Activated CD4-positive, CD25-positive, alpha-beta regulatory T cell treated with anti-CD3 and anti-CD28 coated beads, Interleukin-2, amount 50 U/mL, for 72 hours (primary cell): ENCODE measurements around the gene CDR2.
"Not testable (repeated sequence)": the region's sequence is repeated elsewhere in the genome, so short reads cannot be mapped to it uniquely, and the experiment has no call there.

ENCODE experiments used
- DNase-seq: peaks from one replicate; pipeline ENCODE4 v3.0.0; 2021

The CDR2 gene

DNA sequence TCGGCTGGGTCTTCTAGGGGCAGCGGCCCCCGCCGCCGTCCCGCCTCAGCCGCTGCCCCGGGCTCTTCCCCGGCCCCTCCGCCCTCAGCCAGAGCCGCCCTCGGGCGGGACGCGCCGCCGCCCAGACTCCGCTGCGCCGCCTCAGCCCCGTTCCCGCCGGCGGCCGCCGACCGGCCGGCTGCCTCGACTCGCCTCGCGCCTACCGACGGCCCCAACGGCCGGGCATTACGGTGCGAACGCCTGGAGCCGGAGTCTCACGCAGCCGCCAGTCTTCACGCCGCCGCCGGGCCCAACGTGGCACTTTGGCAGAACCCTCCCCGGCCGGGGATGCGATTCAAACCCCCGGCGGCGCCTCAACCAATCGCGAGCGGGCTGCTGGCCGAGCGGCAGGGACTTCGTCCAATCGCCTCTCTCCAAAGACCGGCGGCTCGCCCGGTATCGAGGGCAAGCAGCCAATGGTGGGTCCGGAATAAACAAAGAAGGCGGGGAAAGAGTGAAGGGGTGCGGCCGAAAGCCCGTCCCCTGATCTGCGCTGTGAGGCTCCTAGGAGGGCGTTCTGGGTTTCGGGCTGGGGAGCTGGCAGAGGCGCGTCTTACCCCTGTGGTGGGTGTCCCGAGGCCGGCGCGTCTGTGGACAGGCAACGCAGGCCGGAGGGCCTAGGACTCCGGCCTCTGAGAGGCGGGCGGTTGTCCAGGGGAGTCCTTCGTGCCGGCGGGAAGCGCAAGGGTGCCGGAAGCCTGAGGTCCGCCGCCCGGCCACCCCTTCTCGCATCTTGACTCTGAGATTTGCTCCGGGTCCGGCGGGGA is at the start of gene CDR2:
TSS of gene CDR2 (minus strand) at position 309 of the 806 bp plus-strand sequence. CDS start 310 bp downstream, outside the sequence.
- DNase-seq, result peak; percentile 97

DNA sequence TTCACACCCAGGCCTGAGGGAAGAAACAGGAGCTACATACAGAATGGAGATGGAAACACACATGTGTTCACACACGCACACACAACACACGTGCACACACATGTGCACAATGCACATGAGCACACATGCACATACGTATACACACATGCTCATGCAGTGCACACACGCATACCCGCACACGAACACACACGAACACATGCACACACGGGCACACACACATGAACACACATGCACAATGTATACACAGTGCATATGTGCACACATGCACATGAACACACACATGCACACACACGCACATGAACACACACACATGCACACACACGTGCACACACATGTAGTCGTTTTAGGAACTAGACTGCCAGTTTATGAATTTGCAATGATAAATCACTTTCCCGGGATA is 49.3 kb upstream of the CDR2 start:
- DNase-seq, result no peak

DNA sequence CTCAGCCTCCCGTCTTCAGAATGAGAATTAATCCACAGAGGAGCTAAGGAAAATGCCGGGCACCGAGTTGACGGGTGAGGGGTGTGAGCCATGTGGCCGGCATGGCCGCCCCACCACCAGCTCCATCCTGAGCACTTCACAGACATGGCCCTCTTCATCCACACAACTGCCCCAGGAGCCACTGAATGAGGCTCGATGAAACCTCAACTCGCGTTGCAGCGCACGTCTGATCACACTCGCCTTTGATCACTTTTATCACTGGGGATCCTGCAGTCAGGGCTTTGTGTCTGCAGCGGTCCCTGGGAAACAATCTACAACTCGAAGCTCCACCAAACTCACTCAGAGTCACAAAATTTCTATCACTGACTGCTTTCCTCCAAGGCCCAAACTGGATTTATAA is 46.7 kb upstream of the CDR2 start:
- DNase-seq, result no peak

DNA sequence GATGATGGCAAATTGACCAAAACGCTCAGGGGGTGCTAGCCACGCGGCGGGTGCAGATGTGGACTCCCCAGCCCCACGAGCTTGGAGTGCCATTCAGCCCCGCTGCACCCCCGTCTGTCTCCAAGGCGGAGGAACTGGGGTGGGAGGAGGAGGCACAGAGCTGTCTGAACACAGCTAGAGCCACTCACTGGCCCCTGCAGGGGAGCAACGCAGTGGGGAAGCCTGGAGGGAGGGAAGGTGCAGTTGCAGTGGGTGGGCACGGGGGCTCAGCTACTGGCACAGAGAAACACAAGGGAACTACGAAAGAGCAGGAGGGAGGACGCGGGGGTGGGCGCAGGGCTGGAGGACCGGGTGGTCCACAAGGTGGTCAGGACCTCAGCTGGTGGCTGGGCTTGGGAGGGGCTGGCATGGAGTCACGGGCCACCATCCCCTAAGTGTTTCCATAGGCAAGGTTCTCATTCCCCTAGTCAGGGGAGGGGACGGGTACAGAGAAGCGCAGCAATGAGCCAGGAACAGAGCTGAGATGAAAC is 46.3 kb upstream of the CDR2 start:
- DNase-seq, result no peak

DNA sequence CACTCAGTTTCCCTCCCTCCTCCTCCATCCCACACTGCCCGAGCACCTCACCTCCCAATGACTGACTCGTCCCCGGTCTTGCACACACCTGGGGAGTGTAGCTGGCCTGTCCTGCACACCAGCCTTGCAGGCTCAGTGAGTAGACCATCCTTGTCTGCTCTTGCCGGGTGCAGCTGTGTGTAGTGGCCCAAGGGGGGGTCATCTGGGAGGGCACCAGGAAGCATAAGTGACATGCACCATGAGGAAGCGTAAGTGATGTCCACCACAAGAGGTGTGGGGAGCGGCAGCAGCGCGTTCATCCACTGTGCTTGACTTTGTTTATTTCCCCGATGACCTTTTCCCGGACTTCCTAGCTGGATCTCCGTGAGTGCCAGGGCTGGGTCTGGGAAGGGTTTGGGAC is 45.5 kb upstream of the CDR2 start:
- DNase-seq, result no peak

DNA sequence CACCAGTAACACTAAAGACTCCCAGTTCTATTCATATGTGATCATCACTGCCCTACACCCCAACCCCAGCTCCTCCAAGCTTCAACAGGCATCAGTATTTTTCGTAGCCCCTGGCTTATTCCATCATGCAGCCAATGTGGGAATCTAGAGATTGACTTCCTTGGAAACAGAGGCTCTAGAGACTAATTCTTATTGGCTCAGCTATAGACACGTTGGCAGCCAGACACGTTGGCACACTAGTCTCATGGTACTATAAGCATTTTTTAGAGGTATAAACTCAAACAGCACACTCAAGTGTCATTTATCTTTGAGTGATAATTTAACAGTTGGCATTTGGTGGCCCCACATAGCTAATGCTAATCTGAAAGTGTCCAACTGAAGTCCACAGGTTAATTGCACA is 44.4 kb upstream of the CDR2 start:
- no peak for DNase-seq

DNA sequence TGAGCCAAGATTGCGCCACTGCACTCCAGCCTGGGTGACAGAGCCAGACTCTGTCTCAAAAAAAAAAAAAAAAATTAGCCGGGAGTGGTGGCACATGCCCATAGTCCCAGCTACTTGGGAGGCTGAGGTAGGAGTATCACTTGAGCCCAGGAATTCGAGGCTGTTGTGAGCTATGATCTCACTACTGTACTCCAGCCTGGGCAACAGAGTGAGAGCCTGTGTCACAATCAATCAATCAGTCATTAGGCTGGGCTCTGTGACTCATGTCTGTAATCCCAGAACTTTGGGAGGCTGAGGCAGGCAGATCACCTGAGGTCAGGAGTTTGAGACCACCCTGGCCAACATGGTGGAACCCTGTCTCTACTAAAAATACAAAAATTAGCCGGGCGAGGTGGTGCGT is 43.4 kb upstream of the CDR2 start:
- DNase-seq, result not testable (repeated sequence)

DNA sequence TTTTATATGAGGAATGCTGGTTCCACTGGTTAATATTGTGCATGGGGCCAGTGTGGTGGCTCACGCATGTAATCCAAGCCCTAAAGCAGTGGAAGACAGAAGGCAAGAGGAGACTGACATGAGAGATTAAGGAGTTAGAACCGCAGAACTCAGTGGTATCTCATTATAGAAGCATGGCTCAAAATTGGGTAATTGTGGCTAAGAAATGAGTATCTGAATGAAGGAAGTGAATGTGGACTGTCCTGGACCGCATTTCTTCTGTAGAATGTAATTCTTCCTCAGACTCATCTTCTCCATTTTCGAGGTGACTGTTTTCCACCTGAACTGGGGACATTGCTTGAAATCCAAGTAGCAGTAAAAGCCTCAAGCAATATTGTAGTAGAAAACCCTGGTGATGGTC is 42.6 kb upstream of the CDR2 start:
- no peak for DNase-seq

DNA sequence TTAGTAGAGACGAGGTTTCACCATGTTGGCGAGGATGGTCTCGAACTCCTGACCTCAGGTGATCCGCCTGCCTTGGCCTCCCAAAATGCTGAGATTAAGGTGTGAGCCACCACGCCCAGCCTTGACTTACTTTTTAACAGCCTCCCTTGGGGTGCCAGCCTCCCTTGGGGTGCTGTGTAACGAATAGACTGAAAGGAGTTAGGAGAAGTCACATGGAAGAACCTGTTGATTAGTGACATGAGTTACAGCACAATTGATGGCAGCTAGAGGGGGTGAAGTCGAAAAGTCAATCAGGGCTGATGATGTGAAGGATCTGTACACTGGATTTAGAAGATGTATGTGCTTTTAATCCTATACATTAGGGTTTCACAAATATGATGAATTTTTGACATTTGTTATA is 39.4 kb upstream of the CDR2 start:
- DNase-seq, result no peak

DNA sequence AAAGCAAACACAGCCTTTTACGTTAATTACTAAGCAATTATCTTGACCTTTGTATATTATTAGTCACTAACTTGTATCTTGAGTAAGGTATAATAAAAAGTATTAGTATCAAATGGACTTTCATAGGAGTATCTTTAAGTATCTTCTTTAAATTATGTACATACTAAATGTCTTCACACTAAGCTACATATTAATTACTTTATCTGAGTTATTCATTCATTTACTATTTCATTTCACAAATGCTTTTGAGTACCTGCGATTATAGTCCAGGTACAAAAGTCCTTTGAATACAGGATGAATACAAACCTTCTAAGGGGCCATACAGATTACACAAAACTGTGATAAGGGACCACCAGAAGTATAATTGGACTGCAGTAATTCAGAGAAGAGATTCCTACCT is 33.1 kb upstream of the CDR2 start:
- no peak for DNase-seq

DNA sequence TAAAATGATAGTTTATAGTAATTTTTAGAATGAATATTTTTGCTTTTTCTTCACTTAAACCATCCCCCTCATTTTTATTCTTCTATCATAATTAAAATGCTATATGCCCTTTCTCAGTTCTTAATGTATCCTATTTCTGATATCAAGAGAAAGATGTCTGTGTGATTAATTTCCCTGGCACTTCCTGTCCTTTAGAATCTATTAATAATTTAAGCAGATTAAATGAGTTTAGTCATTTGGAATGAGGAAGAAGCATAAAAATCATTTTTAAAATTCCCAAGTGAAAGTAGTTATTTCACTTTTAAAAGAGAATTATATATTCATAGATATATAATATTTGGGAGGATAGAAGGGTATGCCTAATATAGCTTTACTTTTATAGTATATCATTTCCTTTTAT is 27.8 kb upstream of the CDR2 start:
- DNase-seq, result no peak

DNA sequence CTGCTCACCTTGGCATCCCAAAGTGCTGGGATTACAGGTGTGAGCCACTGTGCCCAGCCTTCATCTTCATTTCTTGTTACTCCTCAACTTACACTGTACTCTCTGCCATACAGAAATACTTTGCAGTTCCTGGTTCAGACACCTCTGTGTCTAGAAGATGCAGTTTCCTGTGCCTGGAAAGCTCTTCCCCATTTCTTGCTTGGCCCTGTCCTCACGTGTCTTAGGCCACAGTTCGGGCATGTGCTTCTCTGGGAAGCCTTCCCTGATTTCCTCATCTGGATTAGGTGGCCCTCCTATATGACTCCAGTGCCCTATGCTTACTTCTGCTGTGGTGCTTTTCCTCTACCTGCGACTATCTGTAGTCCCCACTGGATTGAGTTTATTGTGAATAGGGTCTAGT is 26.5 kb upstream of the CDR2 start:
- DNase-seq, result no peak

DNA sequence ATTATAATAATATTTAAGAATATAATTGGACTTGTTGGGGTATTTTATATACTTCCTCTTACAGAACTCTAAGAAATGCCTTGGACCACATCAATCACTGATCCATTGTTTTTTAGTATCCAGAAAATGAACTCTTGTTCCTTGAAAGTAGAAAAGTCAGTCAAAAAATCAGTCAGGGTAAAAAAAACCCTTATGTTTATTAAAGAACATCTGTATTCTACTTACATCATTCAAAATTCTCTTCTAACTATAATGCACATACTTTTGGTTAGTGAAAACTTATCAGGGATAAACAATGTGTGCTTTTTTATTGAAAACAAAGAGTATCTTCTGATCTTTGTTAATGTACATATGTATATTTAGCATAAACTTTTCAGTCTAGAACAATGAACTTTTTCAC is 23.5 kb upstream of the CDR2 start:
- no peak for DNase-seq

DNA sequence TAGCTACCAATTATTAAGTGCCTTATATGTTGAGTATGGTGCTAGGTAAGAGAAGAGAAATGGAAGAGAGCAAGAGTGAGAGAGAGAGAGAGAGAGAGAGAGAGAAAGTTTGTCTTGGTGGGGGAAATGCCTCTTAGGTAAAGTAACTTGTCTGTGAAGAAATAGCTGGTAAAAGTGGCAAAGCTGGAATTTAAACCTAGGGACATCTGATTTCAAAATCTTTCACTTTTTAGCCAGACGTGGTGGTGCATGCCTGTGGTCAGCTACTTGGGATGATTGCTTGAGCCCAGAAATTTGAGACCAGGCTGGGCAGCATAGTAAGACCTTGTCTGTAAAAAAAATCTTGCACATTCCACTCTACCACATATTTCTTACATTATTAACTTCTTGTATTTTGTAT is 23.0 kb upstream of the CDR2 start:
- DNase-seq, result no peak

DNA sequence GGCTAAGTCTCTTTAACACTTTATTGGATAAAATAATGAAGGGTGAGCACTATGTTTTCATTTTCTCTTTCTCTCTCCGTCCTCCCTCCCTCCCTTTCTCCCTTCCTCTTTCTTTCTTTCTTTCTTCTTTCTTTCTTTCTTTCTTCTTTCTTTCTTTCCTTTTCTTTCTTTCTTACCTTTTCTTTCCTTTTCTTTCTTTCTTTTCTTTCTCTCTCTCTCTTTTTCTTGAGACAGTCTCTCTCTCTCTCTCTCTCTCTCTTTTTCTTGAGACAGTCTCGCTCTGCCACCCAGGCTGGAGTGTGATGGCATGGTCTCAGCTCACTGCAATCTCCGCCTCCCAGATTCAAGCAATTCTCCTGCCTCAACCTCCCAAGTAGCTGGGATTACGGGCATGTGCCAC is 21.5 kb upstream of the CDR2 start:
- no peak for DNase-seq

DNA sequence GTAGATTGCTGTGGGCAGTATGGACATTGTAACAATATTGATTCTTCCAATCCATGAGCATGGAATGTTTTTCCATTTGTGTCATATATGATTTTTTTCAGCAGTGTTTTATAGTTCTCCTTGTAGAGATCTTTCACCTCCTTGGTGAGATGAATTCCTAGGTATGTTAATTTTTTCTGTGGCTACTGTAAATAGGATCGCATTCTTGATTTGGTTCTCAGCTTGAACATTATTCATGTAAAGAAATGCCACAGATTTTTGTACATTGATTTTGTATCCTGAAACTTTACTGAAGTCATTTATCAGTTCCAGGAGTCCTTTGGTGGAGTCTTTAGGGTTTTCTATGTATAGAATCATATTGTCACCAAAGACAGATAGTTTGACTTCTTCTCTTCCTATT is 19.7 kb upstream of the CDR2 start:
- no peak for DNase-seq

DNA sequence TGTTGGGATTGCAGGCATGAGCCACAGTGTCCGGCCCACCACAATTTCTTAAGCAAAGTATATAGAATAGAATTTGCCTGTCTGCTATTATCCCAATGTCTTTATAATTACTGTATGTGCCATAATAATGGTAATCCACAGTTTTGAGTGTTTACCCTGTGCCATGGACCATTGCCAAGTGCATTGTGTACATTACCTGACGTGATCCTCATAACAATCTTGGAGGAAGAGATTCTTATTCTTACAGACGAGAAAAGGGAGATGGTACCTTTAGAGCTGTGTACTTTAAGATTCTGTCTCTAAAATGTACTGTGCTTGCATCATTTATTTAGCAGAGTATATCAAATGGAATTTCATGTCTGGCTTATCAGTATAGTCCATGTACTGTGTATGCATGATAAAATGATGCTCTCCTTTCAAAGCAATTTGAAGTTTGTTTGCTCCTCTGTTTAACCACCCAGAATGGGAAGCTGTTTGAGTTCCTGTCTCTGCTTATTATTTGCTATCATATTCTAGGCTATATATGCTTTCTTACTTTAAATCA is 13.8 kb upstream of the CDR2 start:
- DNase-seq, result no peak

DNA sequence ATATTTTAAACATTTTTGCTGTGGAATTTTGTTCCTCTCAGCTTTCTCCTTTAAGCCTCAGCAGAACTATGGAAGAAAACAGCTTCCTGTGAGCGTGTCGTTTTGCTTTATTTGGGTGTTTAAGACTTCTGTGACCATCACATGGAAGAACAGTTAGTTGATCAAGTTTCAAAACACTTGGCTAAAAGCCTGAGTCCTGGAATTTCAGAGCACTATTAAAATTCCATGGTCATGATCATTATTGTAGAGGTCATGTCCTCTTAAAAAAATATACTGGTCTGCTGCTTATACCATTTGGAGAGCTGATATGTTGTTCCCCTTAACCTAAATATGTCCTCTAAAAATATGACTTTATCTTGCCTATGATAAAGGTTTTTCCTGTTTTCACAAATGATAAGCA is 12.6 kb upstream of the CDR2 start:
- no peak for DNase-seq

DNA sequence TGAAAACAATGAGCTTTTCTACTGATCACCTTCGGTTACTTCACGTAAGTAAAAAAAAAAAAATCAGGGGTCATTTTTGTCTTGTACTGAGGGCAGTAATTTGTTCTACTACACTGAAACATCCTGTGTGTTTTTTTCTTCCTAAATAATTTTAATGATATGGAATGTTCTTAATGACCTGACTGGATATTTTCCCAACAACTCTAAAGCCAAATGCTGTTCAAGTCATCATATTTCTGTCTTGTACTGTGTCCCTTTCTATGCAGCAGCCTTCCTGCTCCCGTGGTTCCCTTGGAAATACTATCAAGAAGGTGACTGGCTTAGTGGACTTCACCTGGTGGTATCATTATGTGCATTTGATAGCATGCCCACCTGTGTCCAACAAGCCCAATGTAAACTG is 10.8 kb upstream of the CDR2 start:
- DNase-seq, result no peak

DNA sequence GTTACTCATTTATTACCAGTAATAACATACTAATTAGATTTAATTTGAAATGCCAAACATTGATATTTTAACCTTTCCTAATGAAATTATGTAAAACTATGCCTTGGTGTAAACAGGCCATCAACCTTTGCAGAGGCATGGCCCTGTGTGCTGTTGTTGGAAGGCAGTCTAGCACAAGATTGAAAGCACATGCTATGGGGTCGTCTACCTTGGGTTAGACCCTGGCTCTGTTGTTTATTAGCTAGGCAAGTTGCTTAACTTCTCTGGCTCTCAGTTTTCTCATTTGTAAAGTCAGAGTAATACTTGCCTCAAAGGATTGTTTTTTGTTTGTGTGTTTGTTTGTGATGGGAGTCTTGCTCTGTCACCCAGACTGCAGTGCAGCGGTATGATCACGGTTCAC is 9.4 kb upstream of the CDR2 start:
- DNase-seq, result no peak

DNA sequence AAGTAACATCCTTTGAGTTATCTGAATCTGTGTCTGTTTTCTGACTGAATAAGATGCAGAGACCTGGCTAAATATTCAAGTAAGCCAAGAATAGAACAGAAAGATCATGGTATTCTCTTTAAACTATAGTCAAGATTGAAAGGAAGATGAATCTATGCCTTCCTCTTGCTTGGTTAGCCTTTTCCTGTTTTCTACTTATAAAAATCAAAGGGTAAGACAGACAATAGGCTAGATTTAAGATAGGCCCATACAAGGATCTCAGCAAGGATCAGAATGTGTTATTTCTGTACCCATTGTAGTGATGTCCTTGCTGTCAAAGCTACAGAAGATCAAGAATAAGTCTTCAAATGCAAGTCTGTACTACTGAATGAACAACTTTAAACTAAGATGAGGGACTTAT is 7.0 kb upstream of the CDR2 start:
- no peak for DNase-seq

DNA sequence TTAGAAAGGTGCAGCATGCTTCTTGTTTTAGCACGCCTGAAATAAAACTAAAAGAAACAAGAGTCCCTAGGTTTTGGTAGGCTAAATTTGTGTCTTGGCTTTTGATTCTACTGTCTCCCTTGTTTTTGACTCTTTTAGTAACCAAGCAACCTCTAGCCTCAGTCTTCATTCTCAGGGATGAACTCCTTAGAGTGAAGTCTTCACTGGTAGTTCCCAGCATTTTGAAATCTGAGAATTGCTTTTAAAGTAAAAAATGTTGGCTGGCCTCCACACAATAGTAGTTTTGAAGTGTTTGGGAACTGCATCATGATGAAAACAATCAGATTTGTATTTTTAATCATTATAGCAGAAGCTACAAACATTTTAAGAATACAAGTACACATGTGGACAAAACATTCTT is 6.1 kb upstream of the CDR2 start:
- no peak for DNase-seq

DNA sequence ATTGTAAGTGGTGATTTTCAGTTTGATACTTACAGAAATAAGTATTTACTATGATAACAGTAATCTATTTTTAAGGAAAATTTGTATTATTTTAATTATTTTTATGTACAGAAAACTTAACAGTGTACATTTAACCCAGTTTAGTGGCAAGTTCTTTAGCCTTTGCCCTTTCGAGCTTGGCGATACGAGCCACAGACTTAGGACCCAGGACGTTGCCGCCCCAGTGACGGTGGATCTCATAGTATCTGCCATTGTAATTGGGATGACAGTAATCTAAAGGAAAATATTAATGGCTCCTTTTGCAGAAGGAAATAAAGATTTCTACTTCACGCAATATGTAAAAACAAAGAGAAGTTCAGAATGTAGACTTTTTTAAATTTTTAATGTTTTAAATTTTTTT is 5.2 kb upstream of the CDR2 start:
- no peak for DNase-seq

DNA sequence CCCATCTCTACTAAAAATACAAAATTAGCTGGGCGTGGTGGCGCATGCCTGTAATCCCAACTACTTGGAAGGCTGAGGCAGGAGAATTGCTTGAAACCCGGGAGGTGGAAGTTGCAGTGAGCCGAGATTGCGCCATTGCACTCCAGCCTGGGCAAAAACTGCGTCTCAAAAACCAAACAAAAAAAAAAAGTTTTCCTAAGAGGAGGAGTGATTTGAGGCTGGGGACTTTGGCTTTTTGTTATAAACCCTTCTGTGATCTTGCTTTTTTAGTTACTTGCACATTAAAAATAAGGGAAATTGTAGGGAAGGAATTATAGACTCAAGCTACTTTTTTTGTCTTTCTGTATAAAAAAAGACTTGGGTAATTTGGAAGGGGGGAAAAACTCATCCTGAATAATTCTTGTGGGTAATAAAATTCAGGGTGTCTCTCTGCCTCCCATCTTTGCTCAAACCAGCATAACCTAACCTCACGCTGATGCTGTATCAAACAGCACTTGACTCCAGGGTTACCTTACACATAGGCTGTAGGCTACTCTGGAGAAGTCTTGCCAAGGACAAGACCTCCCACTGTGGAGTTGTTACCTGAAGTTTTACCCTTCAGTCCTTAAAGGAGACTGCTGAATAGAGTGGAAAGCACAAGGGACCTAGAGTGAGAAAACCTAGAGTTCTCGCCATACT is 1.7 kb upstream of the CDR2 start:
- DNase-seq, result no peak
